Spleen (tissue), 11 donors: Measurements from ENCODE around the gene ARL14. TPM values are rescaled to one million over a fixed set of nuclear protein-coding genes. Genes with fewer than 3 reads are reported as not detected.

Experiments used
- DNase-seq: peaks from one replicate; pipeline ENCODE4 v3.0.0-alpha.2; 2020
- H3K27ac ChIP-seq, 8 donors: fragments of 200-600 bp; sonication (generic) in 7 of 8; 1 replicate in 4 of 8; 2 replicates in 4 of 8; pipeline versions ENCODE4 v1.5.0 to v1.8.0; 2016 to 2021; ENCODE audit warnings: inconsistent platforms in 4 of 8, mild to moderate bottlenecking in 4 of 8, moderate library complexity in 1 of 8
- H3K27me3 ChIP-seq, 7 donors: fragments of 200-600 bp; sonication (generic) in 6 of 7; replicated peaks in 1 of 7; 1 replicate in 4 of 7; 2 replicates in 3 of 7; pipeline versions ENCODE4 v1.5.0 to v1.8.0; 2016 to 2021; ENCODE audit warnings: inconsistent platforms in 3 of 7, mild to moderate bottlenecking in 1 of 7
- H3K36me3 ChIP-seq, 6 donors: fragments of 200-600 bp; sonication (generic) in 5 of 6; 1 replicate in 4 of 6; 2 replicates in 2 of 6; pipeline versions ENCODE4 v1.5.0 to v1.8.0; 2016 to 2021; ENCODE audit warnings: inconsistent platforms in 2 of 6
- H3K4me1 ChIP-seq, 6 donors: fragments of 200-600 bp; sonication (generic) in 5 of 6; 1 replicate in 3 of 6; 2 replicates in 3 of 6; pipeline versions ENCODE4 v1.5.0 to v1.8.0; 2016 to 2021; ENCODE audit warnings: inconsistent platforms in 3 of 6
- H3K4me3 ChIP-seq, 8 donors: fragments of 200-600 bp; sonication (generic) in 7 of 8; 1 replicate in 4 of 8; 2 replicates in 4 of 8; pipeline versions ENCODE4 v1.5.0 to v1.8.0; 2016 to 2021; ENCODE audit warnings: inconsistent platforms in 4 of 8, mild to moderate bottlenecking in 4 of 8, moderate library complexity in 2 of 8
- H3K9me3 ChIP-seq, 8 donors: fragments of 200-600 bp; sonication (generic) in 7 of 8; 1 replicate in 4 of 8; 2 replicates in 4 of 8; pipeline versions ENCODE4 v1.5.0 to v1.8.0; 2016 to 2021; ENCODE audit warnings: inconsistent platforms in 4 of 8
- POLR2A ChIP-seq, 3 donors: fragments of 450-650 bp; IDR thresholded peaks; one replicate each; pipeline ENCODE4 v1.5.1; 2017; ENCODE audit warnings: antibody characterized with exemption in 3 of 3, mild to moderate bottlenecking in 1 of 3
- POLR2AphosphoS5 ChIP-seq, 3 donors: sonication (generic); formaldehyde crosslinking; IDR thresholded peaks; one replicate each; pipeline ENCODE4 v1.5.1; 2017; ENCODE audit warnings: antibody characterized with exemption in 3 of 3
- WGBS, 5 donors: extraction: QIAGEN DNeasy Blood & Tissue Kit in 3 of 5; methylation state at CpG; one replicate each; pipeline versions ENCODE4 v1.1.5 to v1.1.7; 2013 to 2018; 5-methylcytosine and 5-hydroxymethylcytosine counted together
- intact Hi-C: fragments of 100-400 bp; cut with DNase I; formaldehyde crosslinking; loops from one replicate; pipeline ENCODE4 v1.15.0; 2023; ENCODE audit warnings: low total_unique reads
- polyA plus RNA-seq, 3 donors: library from polyadenylated mRNA; stranded (reverse); fragments of 200-250 nt; gene quantifications; one replicate each; pipeline ENCODE4 v1.2.1, GENCODE V29; 2013
- total RNA-seq, 7 donors: library from RNA; depleted of rRNA in 3 of 7; stranded (reverse); fragments of >200 nt in 3 of 7; fragmentation: NEBNext Ultra II Directional in 4 of 7; extraction: Animal tissue kit (Norgen Biotek cat#: 25700) in 4 of 7; gene quantifications; one replicate each; pipeline versions ENCODE4 v1.1.0 to v1.2.1, GENCODE V29; 2016 to 2021
- TF ChIP-seq, protein P1 (sequence below), 11 experiments: fragments of 200-600 bp in 7 of 11; fragments of 450-650 bp in 4 of 11; sonication (generic) in 4 of 11; IDR thresholded peaks in 8 of 11; conservative IDR thresholded peaks in 3 of 11; 1 replicate in 7 of 11; 2 replicates in 4 of 11; pipeline versions ENCODE4 v1.4.0 to v1.8.0; 2016 to 2021; ENCODE audit warnings: antibody characterized with exemption in 11 of 11, inconsistent platforms in 4 of 11, mild to moderate bottlenecking in 1 of 11
- donor health status: healthy with polysubstance abuse.
- donor health status: DM: no; HTN: no; CAD: no; lungs with moderate emphysema.
- donor health status: DM: no; HTN: no; CAD: no.
- donor health status: Bipolar disorder and iron deficiency.
- donor health status: healthy.
- donor health status: DM: no; HTN: no; CAD: no.
- donor health status: DM: yes; HTN: yes; CAD: no.

ARL14 gene
- total and polyA plus RNA-seq, 10 donors = 0.11 to 0.39 (median 0.26) TPM; not detected in 7

DNA sequence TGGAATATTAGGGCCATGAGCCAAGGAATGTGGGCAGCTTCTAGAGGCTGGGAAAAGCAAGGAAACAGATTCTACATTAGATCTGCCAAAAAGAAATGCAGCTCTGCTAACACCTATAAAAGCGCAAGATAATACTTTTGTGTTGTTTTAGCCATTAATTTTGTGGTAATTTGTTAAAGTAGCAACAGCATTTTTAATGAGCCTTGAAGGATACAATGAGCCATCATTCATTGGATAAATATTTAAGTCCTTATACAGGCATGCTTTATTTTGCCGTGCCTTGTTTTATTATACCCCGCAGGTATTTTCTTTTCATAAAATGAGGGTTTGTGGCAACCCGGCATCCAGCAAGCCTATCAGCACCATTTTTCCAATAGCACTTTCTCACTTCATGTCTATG, 15.0 kb downstream of the ARL14 start:
- no peaks in the 10 kb centered on the region for H3K4me1 ChIP-seq
- 95 to 99% (median 97%) methylated on average over 4 of the region's 4 CpGs for WGBS, 5 donors
- H3K27ac ChIP-seq = no peak overlapping the region

DNA sequence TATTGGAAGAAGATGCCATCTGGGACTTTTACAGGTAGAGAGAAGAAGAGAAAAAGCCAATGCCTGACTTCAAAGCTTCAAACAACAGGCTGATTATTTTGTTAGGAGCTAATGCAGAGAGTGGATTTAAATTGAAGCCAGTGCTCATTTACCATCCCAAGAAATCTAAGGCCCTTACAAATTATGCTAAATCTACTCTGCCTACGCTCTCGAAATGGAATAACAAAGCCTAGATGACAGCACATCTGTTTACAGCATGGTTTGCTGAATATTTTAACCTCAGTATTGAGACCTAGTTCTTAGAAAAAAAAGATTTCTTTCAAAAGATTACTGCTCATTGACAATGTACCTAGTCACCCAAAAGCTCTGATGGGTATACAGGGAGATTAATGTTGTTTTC, 16.2 kb downstream of the ARL14 start:
- WGBS, 5 donors = 46 to 99% (median 66%) methylated on average over 2 of the region's 2 CpGs
- no peak for DNase-seq
- H3K27ac ChIP-seq = no peak overlapping the region
- intact Hi-C loops = no loop called here
- H3K36me3 ChIP-seq = no peaks in the 10 kb centered on the region
- no peaks in the 10 kb centered on the region for H3K27me3 ChIP-seq
- no peaks in the 10 kb centered on the region for H3K9me3 ChIP-seq
- TF ChIP-seq POLR2A (IDR thresholded peaks at IDR 0.05) = no peak
- TF ChIP-seq, protein P1, sequence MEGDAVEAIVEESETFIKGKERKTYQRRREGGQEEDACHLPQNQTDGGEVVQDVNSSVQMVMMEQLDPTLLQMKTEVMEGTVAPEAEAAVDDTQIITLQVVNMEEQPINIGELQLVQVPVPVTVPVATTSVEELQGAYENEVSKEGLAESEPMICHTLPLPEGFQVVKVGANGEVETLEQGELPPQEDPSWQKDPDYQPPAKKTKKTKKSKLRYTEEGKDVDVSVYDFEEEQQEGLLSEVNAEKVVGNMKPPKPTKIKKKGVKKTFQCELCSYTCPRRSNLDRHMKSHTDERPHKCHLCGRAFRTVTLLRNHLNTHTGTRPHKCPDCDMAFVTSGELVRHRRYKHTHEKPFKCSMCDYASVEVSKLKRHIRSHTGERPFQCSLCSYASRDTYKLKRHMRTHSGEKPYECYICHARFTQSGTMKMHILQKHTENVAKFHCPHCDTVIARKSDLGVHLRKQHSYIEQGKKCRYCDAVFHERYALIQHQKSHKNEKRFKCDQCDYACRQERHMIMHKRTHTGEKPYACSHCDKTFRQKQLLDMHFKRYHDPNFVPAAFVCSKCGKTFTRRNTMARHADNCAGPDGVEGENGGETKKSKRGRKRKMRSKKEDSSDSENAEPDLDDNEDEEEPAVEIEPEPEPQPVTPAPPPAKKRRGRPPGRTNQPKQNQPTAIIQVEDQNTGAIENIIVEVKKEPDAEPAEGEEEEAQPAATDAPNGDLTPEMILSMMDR (IDR thresholded peaks at IDR 0.05 in 8 of 11, conservative IDR thresholded peaks at IDR 0.05 in 3 of 11) = no peak
- TF ChIP-seq POLR2AphosphoS5 (IDR thresholded peaks at IDR 0.05) = no peak
- no peak overlapping the region for H3K4me3 ChIP-seq
- H3K4me1 ChIP-seq = peaks cover 0 to 4% (median 0%) of the 10 kb centered on the region in 6 donors

More for the DNA sequence above, 15.0 kb downstream of the ARL14 start:
- Histone ChIP-seq H3K4me3 (no peak overlapping the region), H3K9me3 (no peaks in the 10 kb centered on the region), H3K36me3 (no peaks in the 10 kb centered on the region), H3K27me3 (no peaks in the 10 kb centered on the region)
- intact Hi-C loops = no loop called here
- DNase-seq = no peak
- TF ChIP-seq POLR2AphosphoS5 (IDR thresholded peaks at IDR 0.05) (no peak), POLR2A (IDR thresholded peaks at IDR 0.05) (no peak)
- TF ChIP-seq, protein P1 (IDR thresholded peaks at IDR 0.05 in 8 of 11, conservative IDR thresholded peaks at IDR 0.05 in 3 of 11) = no peak

DNA sequence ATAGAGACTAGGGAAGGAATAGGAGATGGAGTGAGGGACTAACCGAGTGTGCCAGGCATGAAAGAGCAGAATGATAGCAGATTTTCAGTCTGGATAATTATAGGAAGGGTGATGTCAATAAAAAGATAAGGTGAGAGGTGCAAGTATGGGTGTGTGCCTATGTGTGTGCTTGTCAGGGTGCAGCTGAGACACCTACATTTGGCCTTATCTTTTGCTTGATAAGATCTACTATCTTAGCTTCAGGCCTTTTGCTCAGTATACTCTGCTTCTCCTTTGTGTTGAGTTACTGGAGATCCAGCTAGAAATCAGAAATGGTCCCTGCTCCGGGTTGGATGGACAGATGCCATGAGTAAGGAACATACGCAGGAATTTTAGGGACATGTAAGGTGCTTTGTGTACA, 17.4 kb downstream of the ARL14 start:
- intact Hi-C loops = no loop called here

DNA sequence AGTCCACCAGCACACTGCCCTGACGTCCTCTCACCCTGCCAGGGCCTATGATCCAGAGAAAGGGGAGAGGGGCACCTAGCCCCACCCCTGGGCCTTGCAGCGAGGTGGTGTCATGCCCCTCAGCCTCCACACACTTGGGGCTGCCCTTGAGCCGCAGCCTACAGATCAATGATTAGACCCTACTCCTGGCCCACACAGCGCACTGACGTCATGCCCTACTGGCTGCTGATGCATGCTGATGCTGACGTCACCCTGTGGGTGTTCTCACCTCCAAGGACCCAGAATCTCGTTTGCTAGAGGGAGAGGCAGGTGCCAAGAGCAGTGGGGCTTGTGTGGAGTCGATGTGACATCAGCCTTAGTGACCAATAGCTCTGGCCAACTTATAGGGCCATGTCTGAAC, 18.0 kb downstream of the ARL14 start:
- Histone ChIP-seq H3K27me3 (no peaks in the 10 kb centered on the region), H3K36me3 (no peaks in the 10 kb centered on the region), H3K9me3 (no peaks in the 10 kb centered on the region), H3K27ac (no peak overlapping the region), H3K4me3 (no peak overlapping the region), H3K4me1 (peaks cover 0 to 6% (median 2%) of the 10 kb centered on the region in 6 donors)
- TF ChIP-seq POLR2A (IDR thresholded peaks at IDR 0.05) = no peak
- TF ChIP-seq, protein P1 (IDR thresholded peaks at IDR 0.05 in 8 of 11, conservative IDR thresholded peaks at IDR 0.05 in 3 of 11) = no peak
- DNase-seq = no peak
- intact Hi-C loops = no loop called here
- 80 to 86% (median 82%) methylated on average over 6 to 8 of the region's 8 CpGs for WGBS, 5 donors

More for the DNA sequence above, 17.4 kb downstream of the ARL14 start:
- peaks cover 0 to 6% (median 2%) of the 10 kb centered on the region in 6 donors for H3K4me1 ChIP-seq
- 84 to 91% (median 88%) methylated on average over 3 of the region's 3 CpGs for WGBS, 5 donors
- no peaks in the 10 kb centered on the region for H3K27me3 ChIP-seq
- no peaks in the 10 kb centered on the region for H3K9me3 ChIP-seq
- H3K4me3 ChIP-seq = no peak overlapping the region
- H3K36me3 ChIP-seq = no peaks in the 10 kb centered on the region
- H3K27ac ChIP-seq = no peak overlapping the region
- no peak for DNase-seq
- TF ChIP-seq, protein P1 (IDR thresholded peaks at IDR 0.05 in 8 of 11, conservative IDR thresholded peaks at IDR 0.05 in 3 of 11) = no peak
- no peak for TF ChIP-seq POLR2A (IDR thresholded peaks at IDR 0.05)
- no peak for TF ChIP-seq POLR2AphosphoS5 (IDR thresholded peaks at IDR 0.05)
